Measurements from ENCODE around the gene CD164.

CD164 gene

GRCh38 chr6:109373762-109374161 is 8.5 kb downstream of the CD164 start:
- no peak for TF ChIP-seq CTCF (IDR thresholded peaks at IDR 0.05)

GRCh38 chr6:109373331-109373730 is 8.9 kb downstream of the CD164 start:
- no peak for TF ChIP-seq CTCF (IDR thresholded peaks at IDR 0.05)

GRCh38 chr6:109372130-109372529 is 10.1 kb downstream of the CD164 start:
- TF ChIP-seq CTCF (IDR thresholded peaks at IDR 0.05) = no peak

GRCh38 chr6:109370792-109371191 is 11.5 kb downstream of the CD164 start:
- no peak for TF ChIP-seq CTCF (IDR thresholded peaks at IDR 0.05)

GRCh38 chr6:109370336-109370735 is 11.9 kb downstream of the CD164 start:
- no peak for TF ChIP-seq CTCF (IDR thresholded peaks at IDR 0.05)

- TF ChIP-seq CTCF (IDR thresholded peaks at IDR 0.05) = no peak
Measured at GRCh38 chr6:109369728-109370127, 12.5 kb downstream of the CD164 start.

- TF ChIP-seq CTCF (IDR thresholded peaks at IDR 0.05) = no peak
Measured at GRCh38 chr6:109363753-109364152, 18.5 kb downstream of the CD164 start.

- no peak for TF ChIP-seq CTCF (IDR thresholded peaks at IDR 0.05)
Measured at GRCh38 chr6:109362102-109362884, 20.0 kb downstream of the CD164 start.
